IMR-90 (cell line): ENCODE results near the gene MX1. TPM values are rescaled to one million over a fixed set of nuclear protein-coding genes. Genes with fewer than 3 reads are reported as not detected.
A peak's percentile ranks its signal among the peaks of the same experiment; 100 is the strongest.

ENCODE experiments used
- ATAC-seq: fragments of 200-7000 bp; cut with Tn5 transposase; 2 replicates; pipeline ENCODE4 v1.9.1; 2020; ENCODE audit warnings: low read depth, mild to moderate bottlenecking, moderate library complexity
- BruUV-seq: library from RNA; stranded (reverse); fragments of 400-500 nt; replicated peaks from 2 replicates; lab custom pipeline; 2021; lab: Mats Ljungman, UMichigan
- CTCF ChIA-PET: fragments of 300-600 bp; formaldehyde crosslinking; extraction: SDS; loops from one replicate; lab custom pipeline; 2021; ENCODE audit warnings: antibody characterized with exemption; lab: Yijun Ruan, JAX
- POLR2A ChIA-PET: fragments of 300-600 bp; sonication (Branson Sonifier 250); formaldehyde crosslinking; loops from one replicate; lab custom pipeline; 2022; ENCODE audit warnings: antibody characterized with exemption; ENCODE audit not compliant: unreplicated experiment; lab: Charles Lee
- DNase-seq: peaks from one replicate; pipeline ENCODE4 v3.0.0; 2013
- H2AFZ ChIP-seq: replicated peaks from 2 replicates; pipeline ENCODE3; 2013; ENCODE audit warnings: low read length, mild to moderate bottlenecking; ENCODE audit not compliant: poor library complexity
- H2AK5ac ChIP-seq: 2 replicates; pipeline ENCODE4 v1.6.1; 2013; ENCODE audit warnings: low read depth, low read length, inconsistent platforms
- H2AK9ac ChIP-seq: replicated peaks from 2 replicates; pipeline ENCODE3; 2013; ENCODE audit warnings: mild to moderate bottlenecking, low read depth, low read length, moderate library complexity; ENCODE audit not compliant: poor library complexity
- H2BK120ac ChIP-seq: 2 replicates; pipeline ENCODE4 v1.6.1; 2013; ENCODE audit warnings: low read depth, low read length, inconsistent platforms
- H2BK15ac ChIP-seq: 3 replicates; pipeline ENCODE4 v1.6.1; 2013; ENCODE audit warnings: low read depth, low read length, inconsistent platforms
- H2BK20ac ChIP-seq: 2 replicates; pipeline ENCODE4 v1.6.1; 2013; ENCODE audit warnings: low read depth, mild to moderate bottlenecking, inconsistent platforms, low read length, moderate library complexity
- H2BK5ac ChIP-seq: 2 replicates; pipeline ENCODE4 v1.6.1; 2013; ENCODE audit warnings: mild to moderate bottlenecking, low read depth, low read length, inconsistent platforms; ENCODE audit not compliant: poor library complexity, severe bottlenecking
- H3K14ac ChIP-seq: replicated peaks from 2 replicates; pipeline ENCODE4 v1.6.1; 2013; ENCODE audit warnings: low read depth, low read length, inconsistent platforms
- H3K18ac ChIP-seq: 2 replicates; pipeline ENCODE4 v1.6.1; 2013; ENCODE audit warnings: low read depth, low read length, control low read depth
- H3K23ac ChIP-seq: 2 replicates; pipeline ENCODE4 v1.6.1; 2013; ENCODE audit warnings: low read depth, low read length, inconsistent platforms
- H3K27ac ChIP-seq: 2 replicates; pipeline ENCODE4 v1.5.1; 2013; ENCODE audit warnings: mild to moderate bottlenecking, control low read depth, low read length; ENCODE audit not compliant: insufficient read depth
- H3K27me3 ChIP-seq: 2 replicates; pipeline ENCODE4 v1.6.1; 2013; ENCODE audit warnings: low read length; ENCODE audit not compliant: control insufficient read depth, insufficient read depth
- H3K36me3 ChIP-seq: 2 replicates; pipeline ENCODE4 v1.6.1; 2013; ENCODE audit warnings: low read length, mixed read lengths; ENCODE audit not compliant: control insufficient read depth, insufficient read depth
- H3K4ac ChIP-seq: 2 replicates; pipeline ENCODE4 v1.6.1; 2013; ENCODE audit warnings: low read depth, low read length, inconsistent platforms
- H3K4me1 ChIP-seq: 2 replicates; pipeline ENCODE4 v1.6.1; 2013; ENCODE audit warnings: low read length, mixed read lengths; ENCODE audit not compliant: control insufficient read depth, insufficient read depth
- H3K4me2 ChIP-seq: 2 replicates; pipeline ENCODE4 v1.6.1; 2013; ENCODE audit warnings: low read depth, mild to moderate bottlenecking, control low read depth, low read length, moderate library complexity
- H3K4me3 ChIP-seq: 2 replicates; pipeline ENCODE4 v1.5.1; 2013; ENCODE audit warnings: low read depth, mild to moderate bottlenecking, control low read depth, low read length, moderate library complexity; ENCODE audit not compliant: insufficient read depth
- H3K56ac ChIP-seq: 2 replicates; pipeline ENCODE4 v1.6.1; 2013; ENCODE audit warnings: low read length, inconsistent platforms; ENCODE audit not compliant: insufficient read depth; ENCODE audit errors: extremely low read depth
- H3K79me1 ChIP-seq, 2 experiments: 2 replicates each; pipeline ENCODE4 v1.6.1; 2013; ENCODE audit warnings: low read length in 2 of 2, inconsistent platforms in 1 of 2, low read depth in 1 of 2
- H3K9ac ChIP-seq: 2 replicates; pipeline ENCODE4 v1.6.1; 2013; ENCODE audit warnings: low read depth, low read length, control low read depth
- H3K9me1 ChIP-seq: 2 replicates; pipeline ENCODE4 v1.6.1; 2013; ENCODE audit warnings: low read length, inconsistent platforms; ENCODE audit not compliant: insufficient read depth
- H3K9me3 ChIP-seq: 2 replicates; pipeline ENCODE4 v1.6.1; 2013; ENCODE audit warnings: low read length; ENCODE audit not compliant: control insufficient read depth, insufficient read depth
- H4K20me1 ChIP-seq: 2 replicates; pipeline ENCODE4 v1.6.1; 2013; ENCODE audit warnings: low read length, inconsistent platforms; ENCODE audit not compliant: insufficient read depth
- H4K5ac ChIP-seq: 2 replicates; pipeline ENCODE4 v1.6.1; 2013; ENCODE audit warnings: mild to moderate bottlenecking, low read depth, low read length, control low read depth
- H4K8ac ChIP-seq, 2 experiments: 2 replicates each; pipeline ENCODE4 v1.6.1; 2013; ENCODE audit warnings: low read depth in 2 of 2, low read length in 2 of 2, control low read depth in 1 of 2, inconsistent platforms in 1 of 2
- H4K91ac ChIP-seq: 2 replicates; pipeline ENCODE4 v1.6.1; 2013; ENCODE audit warnings: low read depth, low read length, inconsistent platforms; ENCODE audit not compliant: insufficient read depth
- BHLHE40 ChIP-seq: fragments of 150-350 bp; IDR thresholded peaks from 2 replicates; pipeline ENCODE4 v1.6.1; 2016; ENCODE audit warnings: mild to moderate bottlenecking, low read depth, low read length
- CEBPB ChIP-seq: IDR thresholded peaks from 2 replicates; pipeline ENCODE4 v1.6.1; 2012; ENCODE audit warnings: low read depth, low read length, improper control_type of control experiment
- CHD1 ChIP-seq: IDR thresholded peaks from 2 replicates; pipeline ENCODE4 v1.6.1; 2012; ENCODE audit warnings: low read depth, low read length, improper control_type of control experiment
- CTCF ChIP-seq: conservative IDR thresholded peaks from 2 replicates; pipeline ENCODE4 v1.5.1; 2012; ENCODE audit warnings: mild to moderate bottlenecking, low read depth, low read length, improper control_type of control experiment
- ELK1 ChIP-seq: fragments of 150-350 bp; IDR thresholded peaks from 2 replicates; pipeline ENCODE4 v1.6.1; 2016; ENCODE audit warnings: low read depth, mild to moderate bottlenecking, low read length, moderate library complexity, borderline replicate concordance
- FOS ChIP-seq: fragments of 150-350 bp; IDR thresholded peaks from 2 replicates; pipeline ENCODE4 v1.6.1; 2016; ENCODE audit warnings: low read depth, low read length
- MAFK ChIP-seq: IDR thresholded peaks from 2 replicates; pipeline ENCODE4 v1.6.1; 2012; ENCODE audit warnings: low read depth, low read length, improper control_type of control experiment
- MXI1 ChIP-seq: IDR thresholded peaks from 2 replicates; pipeline ENCODE4 v1.6.1; 2012; ENCODE audit warnings: low read depth, mild to moderate bottlenecking, low read length, moderate library complexity, borderline replicate concordance
- NFE2L2 ChIP-seq: fragments of 150-350 bp; IDR thresholded peaks from 2 replicates; pipeline ENCODE4 v1.6.1; 2016; ENCODE audit warnings: low read depth, mild to moderate bottlenecking, low read length
- POLR2A ChIP-seq: IDR thresholded peaks from 2 replicates; pipeline ENCODE4 v1.6.1; 2012; ENCODE audit warnings: mild to moderate bottlenecking, low read depth, low read length
- RAD21 ChIP-seq: IDR thresholded peaks from 2 replicates; pipeline ENCODE4 v1.6.1; 2012; ENCODE audit warnings: low read length, improper control_type of control experiment
- RCOR1 ChIP-seq: IDR thresholded peaks from 2 replicates; pipeline ENCODE4 v1.6.1; 2012; ENCODE audit warnings: mild to moderate bottlenecking, low read length, improper control_type of control experiment; ENCODE audit not compliant: insufficient replicate concordance
- RFX5 ChIP-seq: IDR thresholded peaks from 2 replicates; pipeline ENCODE4 v1.8.0; 2012; ENCODE audit warnings: low read depth, mild to moderate bottlenecking, low read length, moderate library complexity
- SMC3 ChIP-seq: fragments of 150-350 bp; IDR thresholded peaks from 2 replicates; pipeline ENCODE4 v1.6.1; 2016; ENCODE audit warnings: low read depth, mild to moderate bottlenecking, antibody characterized with exemption, low read length, moderate library complexity
- WGBS, 2 experiments: methylation state at CpG; one replicate each; pipeline versions ENCODE4 v1.1.5 to v1.1.7; 2013; ENCODE audit warnings: missing lambda C conversion rate in 2 of 2; ENCODE audit not compliant: insufficient read length in 1 of 2; ENCODE audit errors: extremely low coverage in 2 of 2; 5-methylcytosine and 5-hydroxymethylcytosine counted together
- dilution Hi-C: fragments of 300-500 bp; cut with HindIII; formaldehyde crosslinking; loops from one replicate; pipeline ENCODE4 v1.14.3; 2018; ENCODE audit warnings: low sequenced_read_pairs; ENCODE audit not compliant: unreplicated experiment
- in situ Hi-C: fragments of 300-500 bp; cut with MboI; formaldehyde crosslinking; loops from 3 replicates; pipeline ENCODE4 v1.14.3; 2019; ENCODE audit warnings: low sequenced_read_pairs, inconsistent platforms, mixed read lengths
- intact Hi-C: fragments of 100-400 bp; cut with micrococcal nuclease; formaldehyde crosslinking; loops from 2 replicates; pipeline ENCODE4 v1.10.0; 2022
- polyA plus RNA-seq, 3 experiments: library from polyadenylated mRNA; depleted of rRNA; stranded (reverse); fragments of >200 nt; gene quantifications; 2 replicates each; pipeline ENCODE4 v1.2.3, GENCODE V29; 2012; ENCODE audit warnings: low replicate concordance in 1 of 3
- total RNA-seq: library from RNA; depleted of rRNA; stranded (reverse); fragments of >200 nt; gene quantifications from 2 replicates; pipeline ENCODE4 v1.2.3, GENCODE V29; 2012
- TF ChIP-seq, protein P1 (sequence below): fragments of 150-350 bp; IDR thresholded peaks from 2 replicates; pipeline ENCODE4 v1.6.1; 2017; ENCODE audit warnings: mild to moderate bottlenecking, antibody characterized with exemption, low read length, low read depth

MX1 gene
- total and polyA plus RNA-seq, 2 of the 4 experiments (the other 2 are of a cell fraction), result 1.0 to 2.5 TPM

- no peak overlapping the region for H3K18ac ChIP-seq
- no peak for TF ChIP-seq RAD21
- no peak for TF ChIP-seq ELK1
- no peak for TF ChIP-seq CTCF
- TF ChIP-seq CHD1, result no peak
- no peak for TF ChIP-seq RFX5
- no peak for TF ChIP-seq NFE2L2
- no peak for TF ChIP-seq MAFK
- TF ChIP-seq RCOR1, result no peak
- TF ChIP-seq, protein P1, sequence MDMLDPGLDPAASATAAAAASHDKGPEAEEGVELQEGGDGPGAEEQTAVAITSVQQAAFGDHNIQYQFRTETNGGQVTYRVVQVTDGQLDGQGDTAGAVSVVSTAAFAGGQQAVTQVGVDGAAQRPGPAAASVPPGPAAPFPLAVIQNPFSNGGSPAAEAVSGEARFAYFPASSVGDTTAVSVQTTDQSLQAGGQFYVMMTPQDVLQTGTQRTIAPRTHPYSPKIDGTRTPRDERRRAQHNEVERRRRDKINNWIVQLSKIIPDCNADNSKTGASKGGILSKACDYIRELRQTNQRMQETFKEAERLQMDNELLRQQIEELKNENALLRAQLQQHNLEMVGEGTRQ, result no peak
- no peak for TF ChIP-seq BHLHE40
- TF ChIP-seq FOS, result no peak
- TF ChIP-seq SMC3, result no peak
- TF ChIP-seq POLR2A, result no peak
- TF ChIP-seq CEBPB, result no peak
- no peak for TF ChIP-seq MXI1
Observed at GRCh38 chr21:41426676-41427404, 801 bp downstream of the MX1 start.

More at GRCh38 chr21:41426676-41427404, 801 bp downstream of the MX1 start:
- H3K27me3 ChIP-seq, result peaks cover 21% of the 10 kb centered on the region
- peaks cover 3% of the 10 kb centered on the region; the same call in 1 of the 2 replicates for H3K9me1 ChIP-seq
- no peak overlapping the region for H2BK15ac ChIP-seq
- in situ Hi-C loops, result no loop called here
- H3K79me1 ChIP-seq, result no peaks in the 10 kb centered on the region
- H3K14ac ChIP-seq, result no peak overlapping the region
- peak overlapping the region; percentile 84 for H2AFZ ChIP-seq
- H3K9ac ChIP-seq, result no peak overlapping the region
- dilution Hi-C loops, result no loop called here
- H3K27ac ChIP-seq, result no peak overlapping the region
- ATAC-seq, result no peak; the same call in 1 of the 2 replicates
- no peak overlapping the region for H3K4ac ChIP-seq
- DNase-seq, result no peak
- H3K4me3 ChIP-seq, result peak overlapping the region; percentile 1; the same call in 1 of the 2 replicates
- no peak overlapping the region for H4K5ac ChIP-seq
- H2AK9ac ChIP-seq, result peak overlapping the region; percentile 33
- peak overlapping the region; percentile 89 for H3K4me2 ChIP-seq
- H4K20me1 ChIP-seq, result no peaks in the 10 kb centered on the region
- intact Hi-C loops, result no loop called here
- H4K91ac ChIP-seq, result no peak overlapping the region
- H2BK120ac ChIP-seq, result no peak overlapping the region
- no peak overlapping the region for H4K8ac ChIP-seq
- H3K23ac ChIP-seq, result no peak overlapping the region
- ChIA-PET POLR2A (no interaction called here), CTCF (interaction anchor here (0.6 kb wide), 1 partner anchor 10 kb away, joined by 3 read pairs; no protein-coding TSS in a partner anchor)
- no peak overlapping the region for H3K56ac ChIP-seq
- 38% methylated on average over 5 of the region's 41 CpGs; no CpG with 5 or more reads in 1 of the 2 experiments for WGBS, 2 experiments
- H3K36me3 ChIP-seq, result no peaks in the 10 kb centered on the region
- H2BK20ac ChIP-seq, result no peak overlapping the region
- BruUV-seq, result no TSS peak
- H3K4me1 ChIP-seq, result no peaks in the 10 kb centered on the region; the same call in 1 of the 2 replicates
- no peak overlapping the region for H2AK5ac ChIP-seq
- no peaks in the 10 kb centered on the region for H3K9me3 ChIP-seq
- no peak overlapping the region for H2BK5ac ChIP-seq
